WTC11 (cell line): ENCODE data around the gene USF1. TPM values are rescaled to one million over a fixed set of nuclear protein-coding genes. Genes with fewer than 3 reads are reported as not detected.

ENCODE experiments used
- ATAC-seq: fragments of 200-7000 bp; cut with Tn5 transposase; 2 replicates; pipeline ENCODE4 v1.10.0; 2021; ENCODE audit warnings: mild to moderate bottlenecking, moderate library complexity
- CTCF ChIA-PET: fragments of 300-600 bp; sonication (Branson Sonifier 250); formaldehyde crosslinking; loops from one replicate; lab custom pipeline; 2021; ENCODE audit warnings: antibody characterized with exemption; lab: Charles Lee
- POLR2A ChIA-PET: fragments of 350-600 bp; sonication (Branson Sonifier 250); formaldehyde crosslinking; loops from one replicate; lab custom pipeline; 2021; ENCODE audit warnings: antibody characterized with exemption; lab: Charles Lee
- DNase-seq: peaks from one replicate; pipeline ENCODE4 v3.0.0; 2021; ENCODE audit warnings: low spot score
- H3K27ac Mint-ChIP-seq: 2 replicates; pipeline ENCODE4 v1.8.0; 2021; ENCODE audit warnings: mixed read lengths
- H3K27me3 Mint-ChIP-seq: 2 replicates; pipeline ENCODE4 v1.8.0; 2021; ENCODE audit warnings: low read depth, mild to moderate bottlenecking, moderate library complexity, mixed read lengths
- H3K36me3 Mint-ChIP-seq: 2 replicates; pipeline ENCODE4 v1.8.0; 2021; ENCODE audit warnings: mixed read lengths
- H3K4me1 Mint-ChIP-seq: 2 replicates; pipeline ENCODE4 v1.8.0; 2022; ENCODE audit warnings: mixed read lengths
- H3K4me3 Mint-ChIP-seq: 2 replicates; pipeline ENCODE4 v1.8.0; 2021; ENCODE audit warnings: mild to moderate bottlenecking, moderate library complexity, mixed read lengths
- H3K9me3 Mint-ChIP-seq: 2 replicates; pipeline ENCODE4 v1.8.0; 2021; ENCODE audit warnings: mixed read lengths
- NFATC4 ChIP-seq: fragments of 250-450 bp; sonication (Bioruptor Pico); IDR thresholded peaks from 2 replicates; pipeline ENCODE4 v1.9.0; 2021; ENCODE audit warnings: mild to moderate bottlenecking
- NFE2L1 ChIP-seq: sonication (generic); formaldehyde crosslinking; IDR thresholded peaks from 2 replicates; pipeline ENCODE4 v1.8.1; 2023; ENCODE audit warnings: missing genetic modification reagents
- OVOL2 ChIP-seq: fragments of 250-450 bp; sonication (Bioruptor Pico); IDR thresholded peaks from 2 replicates; pipeline ENCODE4 v1.9.0; 2021; ENCODE audit warnings: mild to moderate bottlenecking, borderline replicate concordance
- SMAD4 ChIP-seq: sonication (generic); formaldehyde crosslinking; IDR thresholded peaks from 2 replicates; pipeline ENCODE4 v1.8.0; 2022; ENCODE audit warnings: mild to moderate bottlenecking, missing genetic modification reagents
- SOX15 ChIP-seq: fragments of 250-450 bp; sonication (Bioruptor Pico); IDR thresholded peaks from 2 replicates; pipeline ENCODE4 v1.9.0; 2021; ENCODE audit warnings: mild to moderate bottlenecking
- TEAD1 ChIP-seq: sonication (generic); formaldehyde crosslinking; IDR thresholded peaks from 2 replicates; pipeline ENCODE4 v1.8.0; 2022; ENCODE audit warnings: mild to moderate bottlenecking, missing genetic modification reagents
- ZNF219 ChIP-seq: sonication (generic); formaldehyde crosslinking; IDR thresholded peaks from 2 replicates; pipeline ENCODE4 v1.8.0; 2023; ENCODE audit warnings: missing genetic modification reagents, mild to moderate bottlenecking, borderline replicate concordance
- ZNF396 ChIP-seq: fragments of 250-450 bp; sonication (Bioruptor Pico); IDR thresholded peaks from 2 replicates; pipeline ENCODE4 v1.8.0; 2021; ENCODE audit warnings: mild to moderate bottlenecking, moderate library complexity, borderline replicate concordance
- ZNF416 ChIP-seq: fragments of 250-450 bp; sonication (Bioruptor Pico); IDR thresholded peaks from 2 replicates; pipeline ENCODE4 v1.9.0; 2021; ENCODE audit warnings: mild to moderate bottlenecking, inconsistent platforms
- total RNA-seq: library from RNA; stranded (reverse); gene quantifications from 3 replicates; pipeline ENCODE4 v1.2.3, GENCODE V29; 2021
- TF ChIP-seq, protein P1 (sequence below): sonication (generic); formaldehyde crosslinking; IDR thresholded peaks from 2 replicates; pipeline ENCODE4 v1.8.1; 2023; ENCODE audit warnings: mild to moderate bottlenecking, missing genetic modification reagents, borderline replicate concordance
- TF ChIP-seq, protein P2 (sequence below): sonication (generic); formaldehyde crosslinking; IDR thresholded peaks from 2 replicates; pipeline ENCODE4 v1.8.1; 2022; ENCODE audit warnings: low read depth, missing genetic modification reagents, borderline replicate concordance
- TF ChIP-seq, protein P3 (sequence below): sonication (generic); formaldehyde crosslinking; IDR thresholded peaks from 2 replicates; pipeline ENCODE4 v1.8.1; 2023; ENCODE audit warnings: mild to moderate bottlenecking, missing genetic modification reagents
- TF ChIP-seq, protein P4 (sequence below): fragments of 250-450 bp; sonication (Bioruptor Pico); IDR thresholded peaks from 2 replicates; pipeline ENCODE4 v1.9.0; 2021; ENCODE audit warnings: mild to moderate bottlenecking
- TF ChIP-seq, protein P5 (sequence below): fragments of 250-450 bp; sonication (Bioruptor Pico); IDR thresholded peaks from 2 replicates; pipeline ENCODE4 v1.9.0; 2021; ENCODE audit warnings: mild to moderate bottlenecking, borderline replicate concordance
- TF ChIP-seq, protein P6 (sequence below): sonication (generic); formaldehyde crosslinking; IDR thresholded peaks from 2 replicates; pipeline ENCODE4 v1.8.0; 2022; ENCODE audit warnings: missing genetic modification reagents

The USF1 gene
- total RNA-seq, 1 experiment from 2014 or later = 65.6 TPM

DNA sequence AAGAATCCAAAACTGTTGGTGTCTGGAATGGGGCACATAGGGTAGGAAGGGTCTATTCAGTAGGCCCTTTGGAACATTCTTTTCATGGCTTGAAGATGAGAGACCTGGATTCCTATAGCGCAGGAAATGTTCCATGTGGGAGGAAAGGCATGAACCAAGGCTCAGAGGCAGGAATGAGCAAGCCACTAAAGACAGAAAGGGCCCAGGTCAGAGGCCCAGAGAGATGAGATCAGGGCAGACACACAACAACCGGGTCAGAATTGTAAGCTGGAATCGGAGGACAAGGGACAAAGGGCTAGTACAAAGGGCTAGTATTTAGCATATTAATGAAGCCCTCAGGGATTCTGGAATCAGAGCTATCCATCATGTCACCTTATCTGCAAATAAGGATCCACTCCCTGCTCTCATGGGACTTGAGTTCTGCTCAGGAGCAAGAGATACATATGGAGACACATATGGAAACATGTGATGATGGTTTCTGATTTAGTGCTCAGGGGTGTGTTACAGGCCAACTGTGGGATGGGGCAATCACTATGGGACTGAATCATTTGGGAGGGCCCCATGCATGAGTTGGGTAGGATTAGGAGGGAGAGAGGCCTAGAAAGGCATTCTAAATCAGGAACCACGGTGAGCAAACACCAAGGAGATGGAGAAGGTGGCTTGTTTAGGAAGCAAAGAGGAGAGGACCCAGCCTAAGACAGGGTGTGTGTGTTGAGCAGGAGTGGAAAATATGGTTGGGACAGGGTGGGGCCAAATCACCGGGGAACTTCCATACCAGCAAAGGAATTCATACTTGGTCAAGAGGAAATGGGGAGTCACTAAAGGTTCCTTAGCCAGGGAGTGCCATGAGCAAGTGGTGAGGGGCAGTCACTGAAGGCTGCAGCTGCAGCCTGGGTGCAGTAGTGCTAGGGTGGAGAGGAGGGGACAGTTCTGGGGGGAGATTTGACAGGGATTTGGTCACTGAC lies 34.9 kb upstream of the USF1 start:
- no peaks in the 10 kb centered on the region for H3K9me3 Mint-ChIP-seq
- H3K4me1 Mint-ChIP-seq = peaks cover 30% of the 10 kb centered on the region
- TF ChIP-seq NFE2L1 (no peak), ZNF396 (CRISPR knock-in tag) (no peak), SOX15 (no peak), NFATC4 (CRISPR knock-in tag) (no peak), ZNF219 (CRISPR knock-in tag) (no peak), OVOL2 (CRISPR knock-in tag) (no peak), ZNF416 (no peak), TEAD1 (no peak), SMAD4 (CRISPR knock-in tag) (no peak)
- TF ChIP-seq, protein P1, sequence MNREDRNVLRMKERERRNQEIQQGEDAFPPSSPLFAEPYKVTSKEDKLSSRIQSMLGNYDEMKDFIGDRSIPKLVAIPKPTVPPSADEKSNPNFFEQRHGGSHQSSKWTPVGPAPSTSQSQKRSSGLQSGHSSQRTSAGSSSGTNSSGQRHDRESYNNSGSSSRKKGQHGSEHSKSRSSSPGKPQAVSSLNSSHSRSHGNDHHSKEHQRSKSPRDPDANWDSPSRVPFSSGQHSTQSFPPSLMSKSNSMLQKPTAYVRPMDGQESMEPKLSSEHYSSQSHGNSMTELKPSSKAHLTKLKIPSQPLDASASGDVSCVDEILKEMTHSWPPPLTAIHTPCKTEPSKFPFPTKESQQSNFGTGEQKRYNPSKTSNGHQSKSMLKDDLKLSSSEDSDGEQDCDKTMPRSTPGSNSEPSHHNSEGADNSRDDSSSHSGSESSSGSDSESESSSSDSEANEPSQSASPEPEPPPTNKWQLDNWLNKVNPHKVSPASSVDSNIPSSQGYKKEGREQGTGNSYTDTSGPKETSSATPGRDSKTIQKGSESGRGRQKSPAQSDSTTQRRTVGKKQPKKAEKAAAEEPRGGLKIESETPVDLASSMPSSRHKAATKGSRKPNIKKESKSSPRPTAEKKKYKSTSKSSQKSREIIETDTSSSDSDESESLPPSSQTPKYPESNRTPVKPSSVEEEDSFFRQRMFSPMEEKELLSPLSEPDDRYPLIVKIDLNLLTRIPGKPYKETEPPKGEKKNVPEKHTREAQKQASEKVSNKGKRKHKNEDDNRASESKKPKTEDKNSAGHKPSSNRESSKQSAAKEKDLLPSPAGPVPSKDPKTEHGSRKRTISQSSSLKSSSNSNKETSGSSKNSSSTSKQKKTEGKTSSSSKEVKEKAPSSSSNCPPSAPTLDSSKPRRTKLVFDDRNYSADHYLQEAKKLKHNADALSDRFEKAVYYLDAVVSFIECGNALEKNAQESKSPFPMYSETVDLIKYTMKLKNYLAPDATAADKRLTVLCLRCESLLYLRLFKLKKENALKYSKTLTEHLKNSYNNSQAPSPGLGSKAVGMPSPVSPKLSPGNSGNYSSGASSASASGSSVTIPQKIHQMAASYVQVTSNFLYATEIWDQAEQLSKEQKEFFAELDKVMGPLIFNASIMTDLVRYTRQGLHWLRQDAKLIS (CRISPR knock-in tag) = no peak
- TF ChIP-seq, protein P2, sequence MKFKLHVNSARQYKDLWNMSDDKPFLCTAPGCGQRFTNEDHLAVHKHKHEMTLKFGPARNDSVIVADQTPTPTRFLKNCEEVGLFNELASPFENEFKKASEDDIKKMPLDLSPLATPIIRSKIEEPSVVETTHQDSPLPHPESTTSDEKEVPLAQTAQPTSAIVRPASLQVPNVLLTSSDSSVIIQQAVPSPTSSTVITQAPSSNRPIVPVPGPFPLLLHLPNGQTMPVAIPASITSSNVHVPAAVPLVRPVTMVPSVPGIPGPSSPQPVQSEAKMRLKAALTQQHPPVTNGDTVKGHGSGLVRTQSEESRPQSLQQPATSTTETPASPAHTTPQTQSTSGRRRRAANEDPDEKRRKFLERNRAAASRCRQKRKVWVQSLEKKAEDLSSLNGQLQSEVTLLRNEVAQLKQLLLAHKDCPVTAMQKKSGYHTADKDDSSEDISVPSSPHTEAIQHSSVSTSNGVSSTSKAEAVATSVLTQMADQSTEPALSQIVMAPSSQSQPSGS (CRISPR knock-in tag) = no peak
- TF ChIP-seq, protein P3, sequence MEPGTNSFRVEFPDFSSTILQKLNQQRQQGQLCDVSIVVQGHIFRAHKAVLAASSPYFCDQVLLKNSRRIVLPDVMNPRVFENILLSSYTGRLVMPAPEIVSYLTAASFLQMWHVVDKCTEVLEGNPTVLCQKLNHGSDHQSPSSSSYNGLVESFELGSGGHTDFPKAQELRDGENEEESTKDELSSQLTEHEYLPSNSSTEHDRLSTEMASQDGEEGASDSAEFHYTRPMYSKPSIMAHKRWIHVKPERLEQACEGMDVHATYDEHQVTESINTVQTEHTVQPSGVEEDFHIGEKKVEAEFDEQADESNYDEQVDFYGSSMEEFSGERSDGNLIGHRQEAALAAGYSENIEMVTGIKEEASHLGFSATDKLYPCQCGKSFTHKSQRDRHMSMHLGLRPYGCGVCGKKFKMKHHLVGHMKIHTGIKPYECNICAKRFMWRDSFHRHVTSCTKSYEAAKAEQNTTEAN = no peak
- TF ChIP-seq, protein P4, sequence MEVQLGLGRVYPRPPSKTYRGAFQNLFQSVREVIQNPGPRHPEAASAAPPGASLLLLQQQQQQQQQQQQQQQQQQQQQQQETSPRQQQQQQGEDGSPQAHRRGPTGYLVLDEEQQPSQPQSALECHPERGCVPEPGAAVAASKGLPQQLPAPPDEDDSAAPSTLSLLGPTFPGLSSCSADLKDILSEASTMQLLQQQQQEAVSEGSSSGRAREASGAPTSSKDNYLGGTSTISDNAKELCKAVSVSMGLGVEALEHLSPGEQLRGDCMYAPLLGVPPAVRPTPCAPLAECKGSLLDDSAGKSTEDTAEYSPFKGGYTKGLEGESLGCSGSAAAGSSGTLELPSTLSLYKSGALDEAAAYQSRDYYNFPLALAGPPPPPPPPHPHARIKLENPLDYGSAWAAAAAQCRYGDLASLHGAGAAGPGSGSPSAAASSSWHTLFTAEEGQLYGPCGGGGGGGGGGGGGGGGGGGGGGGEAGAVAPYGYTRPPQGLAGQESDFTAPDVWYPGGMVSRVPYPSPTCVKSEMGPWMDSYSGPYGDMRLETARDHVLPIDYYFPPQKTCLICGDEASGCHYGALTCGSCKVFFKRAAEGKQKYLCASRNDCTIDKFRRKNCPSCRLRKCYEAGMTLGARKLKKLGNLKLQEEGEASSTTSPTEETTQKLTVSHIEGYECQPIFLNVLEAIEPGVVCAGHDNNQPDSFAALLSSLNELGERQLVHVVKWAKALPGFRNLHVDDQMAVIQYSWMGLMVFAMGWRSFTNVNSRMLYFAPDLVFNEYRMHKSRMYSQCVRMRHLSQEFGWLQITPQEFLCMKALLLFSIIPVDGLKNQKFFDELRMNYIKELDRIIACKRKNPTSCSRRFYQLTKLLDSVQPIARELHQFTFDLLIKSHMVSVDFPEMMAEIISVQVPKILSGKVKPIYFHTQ (CRISPR knock-in tag) = no peak
- TF ChIP-seq, protein P5, sequence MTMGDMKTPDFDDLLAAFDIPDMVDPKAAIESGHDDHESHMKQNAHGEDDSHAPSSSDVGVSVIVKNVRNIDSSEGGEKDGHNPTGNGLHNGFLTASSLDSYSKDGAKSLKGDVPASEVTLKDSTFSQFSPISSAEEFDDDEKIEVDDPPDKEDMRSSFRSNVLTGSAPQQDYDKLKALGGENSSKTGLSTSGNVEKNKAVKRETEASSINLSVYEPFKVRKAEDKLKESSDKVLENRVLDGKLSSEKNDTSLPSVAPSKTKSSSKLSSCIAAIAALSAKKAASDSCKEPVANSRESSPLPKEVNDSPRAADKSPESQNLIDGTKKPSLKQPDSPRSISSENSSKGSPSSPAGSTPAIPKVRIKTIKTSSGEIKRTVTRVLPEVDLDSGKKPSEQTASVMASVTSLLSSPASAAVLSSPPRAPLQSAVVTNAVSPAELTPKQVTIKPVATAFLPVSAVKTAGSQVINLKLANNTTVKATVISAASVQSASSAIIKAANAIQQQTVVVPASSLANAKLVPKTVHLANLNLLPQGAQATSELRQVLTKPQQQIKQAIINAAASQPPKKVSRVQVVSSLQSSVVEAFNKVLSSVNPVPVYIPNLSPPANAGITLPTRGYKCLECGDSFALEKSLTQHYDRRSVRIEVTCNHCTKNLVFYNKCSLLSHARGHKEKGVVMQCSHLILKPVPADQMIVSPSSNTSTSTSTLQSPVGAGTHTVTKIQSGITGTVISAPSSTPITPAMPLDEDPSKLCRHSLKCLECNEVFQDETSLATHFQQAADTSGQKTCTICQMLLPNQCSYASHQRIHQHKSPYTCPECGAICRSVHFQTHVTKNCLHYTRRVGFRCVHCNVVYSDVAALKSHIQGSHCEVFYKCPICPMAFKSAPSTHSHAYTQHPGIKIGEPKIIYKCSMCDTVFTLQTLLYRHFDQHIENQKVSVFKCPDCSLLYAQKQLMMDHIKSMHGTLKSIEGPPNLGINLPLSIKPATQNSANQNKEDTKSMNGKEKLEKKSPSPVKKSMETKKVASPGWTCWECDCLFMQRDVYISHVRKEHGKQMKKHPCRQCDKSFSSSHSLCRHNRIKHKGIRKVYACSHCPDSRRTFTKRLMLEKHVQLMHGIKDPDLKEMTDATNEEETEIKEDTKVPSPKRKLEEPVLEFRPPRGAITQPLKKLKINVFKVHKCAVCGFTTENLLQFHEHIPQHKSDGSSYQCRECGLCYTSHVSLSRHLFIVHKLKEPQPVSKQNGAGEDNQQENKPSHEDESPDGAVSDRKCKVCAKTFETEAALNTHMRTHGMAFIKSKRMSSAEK (CRISPR knock-in tag) = no peak
- TF ChIP-seq, protein P6, sequence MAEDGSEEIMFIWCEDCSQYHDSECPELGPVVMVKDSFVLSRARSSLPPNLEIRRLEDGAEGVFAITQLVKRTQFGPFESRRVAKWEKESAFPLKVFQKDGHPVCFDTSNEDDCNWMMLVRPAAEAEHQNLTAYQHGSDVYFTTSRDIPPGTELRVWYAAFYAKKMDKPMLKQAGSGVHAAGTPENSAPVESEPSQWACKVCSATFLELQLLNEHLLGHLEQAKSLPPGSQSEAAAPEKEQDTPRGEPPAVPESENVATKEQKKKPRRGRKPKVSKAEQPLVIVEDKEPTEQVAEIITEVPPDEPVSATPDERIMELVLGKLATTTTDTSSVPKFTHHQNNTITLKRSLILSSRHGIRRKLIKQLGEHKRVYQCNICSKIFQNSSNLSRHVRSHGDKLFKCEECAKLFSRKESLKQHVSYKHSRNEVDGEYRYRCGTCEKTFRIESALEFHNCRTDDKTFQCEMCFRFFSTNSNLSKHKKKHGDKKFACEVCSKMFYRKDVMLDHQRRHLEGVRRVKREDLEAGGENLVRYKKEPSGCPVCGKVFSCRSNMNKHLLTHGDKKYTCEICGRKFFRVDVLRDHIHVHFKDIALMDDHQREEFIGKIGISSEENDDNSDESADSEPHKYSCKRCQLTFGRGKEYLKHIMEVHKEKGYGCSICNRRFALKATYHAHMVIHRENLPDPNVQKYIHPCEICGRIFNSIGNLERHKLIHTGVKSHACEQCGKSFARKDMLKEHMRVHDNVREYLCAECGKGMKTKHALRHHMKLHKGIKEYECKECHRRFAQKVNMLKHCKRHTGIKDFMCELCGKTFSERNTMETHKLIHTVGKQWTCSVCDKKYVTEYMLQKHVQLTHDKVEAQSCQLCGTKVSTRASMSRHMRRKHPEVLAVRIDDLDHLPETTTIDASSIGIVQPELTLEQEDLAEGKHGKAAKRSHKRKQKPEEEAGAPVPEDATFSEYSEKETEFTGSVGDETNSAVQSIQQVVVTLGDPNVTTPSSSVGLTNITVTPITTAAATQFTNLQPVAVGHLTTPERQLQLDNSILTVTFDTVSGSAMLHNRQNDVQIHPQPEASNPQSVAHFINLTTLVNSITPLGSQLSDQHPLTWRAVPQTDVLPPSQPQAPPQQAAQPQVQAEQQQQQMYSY (CRISPR knock-in tag) = no peak
- POLR2A ChIA-PET = no interaction called here
- no peak overlapping the region for H3K27ac Mint-ChIP-seq
- ATAC-seq (no peak), DNase-seq (no peak)
- H3K4me3 Mint-ChIP-seq = no peak overlapping the region
- no peaks in the 10 kb centered on the region for H3K36me3 Mint-ChIP-seq
- no peaks in the 10 kb centered on the region; the same call in 1 of the 2 replicates for H3K27me3 Mint-ChIP-seq
- CTCF ChIA-PET = interaction anchor here (0.9 to 2.8 kb wide), 7 partner anchors 8 to 37 kb away, joined by 3 to 24 read pairs (median 5); partner anchors contain the start of genes KLHDC9, NECTIN4, NIT1 and PFDN2
